ENCODE data around the gene NUDT16L1.
A peak's percentile ranks its signal among the peaks of the same experiment; 100 is the strongest.

Gene NUDT16L1

GRCh38 chr16:4695473-4696171, 2.3 kb downstream of the NUDT16L1 start:
- no peak for DNase-seq (ENCODE audit: low read depth)

- DNase-seq (ENCODE audit: low read depth): no peak
These were observed 3.0 kb downstream of the NUDT16L1 start for GRCh38 chr16:4696172-4696904.

GRCh38 chr16:4696905-4697847, 3.8 kb downstream of the NUDT16L1 start:
- no peak for DNase-seq (ENCODE audit: low read depth)

- no peak for DNase-seq (ENCODE audit: low read depth)
These were observed 4.5 kb downstream of the NUDT16L1 start for GRCh38 chr16:4697848-4698291.

- DNase-seq (ENCODE audit: low read depth): no peak
These were observed 5.1 kb downstream of the NUDT16L1 start for GRCh38 chr16:4698321-4699045.

- DNase-seq (ENCODE audit: low read depth): no peak
These were observed 5.7 kb downstream of the NUDT16L1 start for GRCh38 chr16:4699046-4699556.

GRCh38 chr16:4700380-4700996, 7.1 kb downstream of the NUDT16L1 start:
- DNase-seq (ENCODE audit: low read depth): peak; percentile 24

GRCh38 chr16:4700997-4701743, 7.8 kb downstream of the NUDT16L1 start:
- DNase-seq (ENCODE audit: low read depth): no peak

GRCh38 chr16:4701791-4702465, 8.6 kb downstream of the NUDT16L1 start:
- DNase-seq (ENCODE audit: low read depth): no peak

GRCh38 chr16:4702466-4702808, 9.1 kb downstream of the NUDT16L1 start:
- no peak for DNase-seq (ENCODE audit: low read depth)

GRCh38 chr16:4703906-4704305, 10.5 kb downstream of the NUDT16L1 start:
- DNase-seq (ENCODE audit: low read depth): no peak

- DNase-seq (ENCODE audit: low read depth): no peak
These were observed 11.1 kb downstream of the NUDT16L1 start for GRCh38 chr16:4704491-4704890.

- DNase-seq (ENCODE audit: low read depth): no peak
These were observed 11.6 kb downstream of the NUDT16L1 start for GRCh38 chr16:4704913-4705312.

- DNase-seq (ENCODE audit: low read depth): no peak
These were observed 13.5 kb downstream of the NUDT16L1 start for GRCh38 chr16:4706871-4707270.

GRCh38 chr16:4709481-4709880, 16.1 kb downstream of the NUDT16L1 start:
- DNase-seq (ENCODE audit: low read depth): no peak

- no peak for DNase-seq (ENCODE audit: low read depth)
These were observed 20.5 kb downstream of the NUDT16L1 start for GRCh38 chr16:4713663-4714501.

GRCh38 chr16:4714996-4715395, 21.6 kb downstream of the NUDT16L1 start:
- no peak for DNase-seq (ENCODE audit: low read depth)

GRCh38 chr16:4718466-4718865, 25.1 kb downstream of the NUDT16L1 start:
- DNase-seq (ENCODE audit: low read depth): no peak
